ENCODE data around the gene TIMP2.

GRCh38 chr17:78951967-78952551 lies 26.9 kb upstream of the TIMP2 start:
- TF ChIP-seq, protein P1, sequence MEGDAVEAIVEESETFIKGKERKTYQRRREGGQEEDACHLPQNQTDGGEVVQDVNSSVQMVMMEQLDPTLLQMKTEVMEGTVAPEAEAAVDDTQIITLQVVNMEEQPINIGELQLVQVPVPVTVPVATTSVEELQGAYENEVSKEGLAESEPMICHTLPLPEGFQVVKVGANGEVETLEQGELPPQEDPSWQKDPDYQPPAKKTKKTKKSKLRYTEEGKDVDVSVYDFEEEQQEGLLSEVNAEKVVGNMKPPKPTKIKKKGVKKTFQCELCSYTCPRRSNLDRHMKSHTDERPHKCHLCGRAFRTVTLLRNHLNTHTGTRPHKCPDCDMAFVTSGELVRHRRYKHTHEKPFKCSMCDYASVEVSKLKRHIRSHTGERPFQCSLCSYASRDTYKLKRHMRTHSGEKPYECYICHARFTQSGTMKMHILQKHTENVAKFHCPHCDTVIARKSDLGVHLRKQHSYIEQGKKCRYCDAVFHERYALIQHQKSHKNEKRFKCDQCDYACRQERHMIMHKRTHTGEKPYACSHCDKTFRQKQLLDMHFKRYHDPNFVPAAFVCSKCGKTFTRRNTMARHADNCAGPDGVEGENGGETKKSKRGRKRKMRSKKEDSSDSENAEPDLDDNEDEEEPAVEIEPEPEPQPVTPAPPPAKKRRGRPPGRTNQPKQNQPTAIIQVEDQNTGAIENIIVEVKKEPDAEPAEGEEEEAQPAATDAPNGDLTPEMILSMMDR (IDR thresholded peaks at IDR 0.05; ENCODE audit: poor library complexity, severe bottlenecking) = no peak
- TF ChIP-seq EZH2 (IDR thresholded peaks at IDR 0.05; ENCODE audit: borderline replicate concordance, insufficient read depth, low read length, poor library complexity, severe bottlenecking) = no peak
- no peak for TF ChIP-seq POLR2AphosphoS5 (IDR thresholded peaks at IDR 0.05)
- no peak for TF ChIP-seq REST (IDR thresholded peaks at IDR 0.05; ENCODE audit: borderline replicate concordance)
- no peak for TF ChIP-seq RAD21 (conservative IDR thresholded peaks at IDR 0.05)
- TF ChIP-seq TAF1 (IDR thresholded peaks at IDR 0.05; ENCODE audit: low read depth) = no peak
- no peak for TF ChIP-seq EP300 (conservative IDR thresholded peaks at IDR 0.05; ENCODE audit: poor library complexity, severe bottlenecking)
- TF ChIP-seq MXI1 (conservative IDR thresholded peaks at IDR 0.05; ENCODE audit: poor library complexity, severe bottlenecking) = no peak
